GM19438 (cell line): ENCODE measurements around the gene ALDH5A1.

Source experiments
- ATAC-seq: cut with Tn5 transposase; IDR thresholded peaks from one replicate; pipeline ENCODE4 v1.9.1; 2021; ENCODE audit warnings: low read depth; ENCODE audit not compliant: unreplicated experiment

ALDH5A1 gene

DNA sequence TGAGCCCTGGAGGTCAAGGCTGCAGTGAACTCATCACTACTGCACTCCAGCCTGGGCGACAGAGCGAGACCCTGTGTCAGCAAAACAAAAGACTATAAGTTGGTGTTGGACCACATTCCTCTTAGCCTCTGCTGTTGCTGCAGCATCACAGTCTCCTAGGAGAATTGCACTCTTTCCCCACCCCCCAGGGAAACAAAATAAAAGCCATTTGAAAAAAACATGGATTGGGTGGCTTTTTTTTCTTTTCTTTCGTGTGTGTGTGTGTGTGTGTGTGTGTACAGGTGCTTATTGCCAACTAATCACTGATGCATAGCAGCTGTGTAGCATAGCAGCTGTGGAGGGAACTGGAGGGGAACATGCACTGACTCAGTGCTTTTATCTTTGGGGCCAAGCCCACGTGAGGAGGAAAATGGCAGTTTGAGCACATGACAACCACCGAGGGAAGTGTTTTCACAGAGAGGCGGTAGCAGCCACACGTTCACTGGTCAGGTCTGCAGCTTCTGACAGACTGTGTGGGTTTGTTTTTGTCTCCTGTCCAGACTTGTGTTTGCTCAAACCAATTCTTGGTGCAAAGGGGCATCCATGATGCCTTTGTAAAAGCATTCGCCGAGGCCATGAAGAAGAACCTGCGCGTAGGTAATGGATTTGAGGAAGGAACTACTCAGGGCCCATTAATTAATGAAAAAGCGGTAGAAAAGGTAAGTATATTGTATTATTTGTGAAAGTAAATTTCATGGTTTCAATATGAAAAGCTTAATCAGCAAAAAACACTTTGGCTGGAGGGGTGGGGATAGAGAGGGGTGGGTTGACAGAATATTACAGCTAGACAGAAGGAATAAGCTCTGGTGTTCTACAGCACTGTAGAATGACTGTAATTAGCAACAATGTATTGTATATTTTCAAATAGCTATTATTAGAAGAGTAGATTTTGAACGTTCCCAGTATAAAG lies 27.7 kb downstream of the ALDH5A1 start:
- ATAC-seq = no peak

- ATAC-seq = no peak
These were observed 29.6 kb downstream of the ALDH5A1 start for GRCh38 chr6:24524329-24524728.

- no peak for ATAC-seq
These were observed 30.0 kb downstream of the ALDH5A1 start for GRCh38 chr6:24524805-24525204.

GRCh38 chr6:24529985-24530384 lies 35.2 kb downstream of the ALDH5A1 start:
- no peak for ATAC-seq

GRCh38 chr6:24534329-24534728 lies 39.6 kb downstream of the ALDH5A1 start:
- no peak for ATAC-seq

DNA sequence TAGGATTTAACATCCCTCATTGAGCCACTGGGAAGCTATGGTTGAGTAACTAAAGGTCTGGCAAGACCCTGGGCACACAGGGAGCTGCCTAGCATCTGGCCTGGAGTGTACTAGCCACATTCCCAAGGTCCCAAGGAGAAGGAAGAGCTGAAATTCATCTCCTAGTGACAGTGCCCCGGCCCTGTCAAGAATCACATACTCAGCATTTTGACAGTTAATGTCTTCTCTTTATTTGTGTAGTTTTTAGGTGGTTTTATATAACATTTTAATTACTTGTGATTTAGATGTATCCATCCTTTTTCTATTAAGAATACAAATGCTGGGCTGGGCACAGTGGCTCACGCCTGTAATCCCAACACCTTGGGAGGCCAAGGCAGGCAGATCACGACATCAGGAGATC lies 40.4 kb downstream of the ALDH5A1 start:
- no peak for ATAC-seq

DNA sequence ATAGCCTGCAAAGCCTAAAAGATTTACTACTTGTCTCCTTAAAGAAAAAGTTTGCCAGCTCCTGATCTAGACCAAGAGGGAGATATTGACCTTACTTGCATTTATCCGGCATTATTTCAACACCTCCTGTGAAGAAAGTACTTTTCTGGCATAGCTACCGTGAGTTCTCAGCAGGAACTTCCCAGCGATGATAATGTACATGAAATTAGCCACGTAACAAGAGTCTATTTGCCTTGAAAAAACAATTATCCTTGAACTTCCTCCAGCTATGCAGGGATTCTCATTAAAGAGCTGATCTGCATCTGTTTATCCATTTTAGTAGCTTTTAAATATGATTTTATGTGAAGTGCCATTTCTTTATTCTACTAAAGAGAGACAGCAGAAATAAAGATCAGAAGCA lies 41.7 kb downstream of the ALDH5A1 start:
- ATAC-seq = no peak

DNA sequence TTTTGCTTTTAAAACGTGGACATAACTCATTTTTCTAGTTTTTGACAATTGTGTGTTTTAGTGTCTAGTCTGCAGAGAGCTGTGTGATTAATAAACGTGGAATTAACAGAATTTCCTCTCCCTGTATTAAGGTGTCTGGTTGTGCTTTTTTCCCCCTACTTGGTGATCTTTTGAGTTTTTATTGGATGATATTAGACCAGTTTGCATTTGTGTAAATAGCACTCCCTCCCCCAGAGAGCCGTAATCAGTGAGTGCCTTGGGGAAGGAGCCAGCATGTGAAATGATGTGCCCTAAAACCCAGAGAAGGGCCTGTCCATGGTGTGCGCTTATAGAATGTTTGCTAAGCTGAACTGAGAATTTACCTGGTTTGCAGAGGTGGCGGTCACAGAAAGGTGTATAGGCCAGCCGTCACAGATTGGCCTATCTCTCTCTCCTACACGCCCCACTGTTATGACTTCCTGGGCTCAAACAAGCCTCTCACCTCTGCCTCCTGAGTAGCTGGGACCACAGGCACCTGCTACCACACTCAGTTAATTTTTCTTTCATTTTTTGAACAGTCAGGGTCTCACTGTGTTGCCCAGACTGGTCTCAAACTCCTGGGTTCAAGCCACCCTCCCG lies 42.4 kb downstream of the ALDH5A1 start:
- ATAC-seq = no peak

DNA sequence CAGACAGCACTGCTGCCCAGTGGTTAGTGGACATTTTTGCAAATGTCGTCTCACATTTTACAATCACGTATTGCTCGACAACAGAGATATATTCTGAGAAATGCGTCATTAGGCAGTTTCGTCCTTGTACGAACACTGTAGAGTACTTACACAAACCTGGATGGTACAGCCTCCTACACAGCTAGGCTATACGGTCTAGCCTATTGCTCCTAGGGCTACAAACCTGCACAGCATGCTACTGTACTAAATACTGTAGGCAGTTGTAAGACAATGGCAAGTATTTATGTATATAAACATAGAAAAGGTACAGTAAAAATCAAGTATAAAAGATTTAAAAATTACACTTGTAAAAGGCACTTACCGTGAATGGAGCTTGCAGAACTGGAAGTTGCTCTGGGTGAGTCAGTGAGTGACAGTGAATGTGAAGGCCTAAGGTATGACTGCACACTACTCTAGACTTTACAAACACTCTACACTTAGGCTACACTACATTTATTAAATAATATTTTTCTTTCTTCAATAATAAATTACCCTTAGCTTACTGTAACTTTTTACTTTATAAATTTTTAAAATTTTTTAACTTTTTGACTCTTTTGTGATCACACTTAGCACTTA lies 43.1 kb downstream of the ALDH5A1 start:
- no peak for ATAC-seq

DNA sequence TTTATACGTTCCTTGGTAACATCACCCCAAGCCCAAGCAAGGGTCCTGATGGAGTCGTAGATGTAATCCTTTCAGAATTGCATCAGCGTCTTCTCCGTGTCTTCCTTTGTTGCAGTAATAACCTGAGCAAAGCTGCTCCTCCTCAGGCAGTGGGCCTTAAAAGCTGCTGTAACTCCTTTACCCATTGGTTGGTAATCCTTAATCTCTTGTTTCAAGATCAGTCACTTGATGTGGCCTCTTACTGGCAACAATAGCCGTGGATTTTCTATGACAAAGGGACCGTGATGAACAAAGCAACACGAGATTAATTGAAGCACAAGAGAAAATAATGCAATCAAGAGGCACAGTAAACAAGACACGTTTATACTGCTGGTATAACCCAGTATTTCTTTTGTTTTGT lies 44.6 kb downstream of the ALDH5A1 start:
- no peak for ATAC-seq

- no peak for ATAC-seq
These were observed 45.4 kb downstream of the ALDH5A1 start for GRCh38 chr6:24540197-24540596.

- no peak for ATAC-seq
These were observed 48.9 kb downstream of the ALDH5A1 start for GRCh38 chr6:24543683-24544082.

DNA sequence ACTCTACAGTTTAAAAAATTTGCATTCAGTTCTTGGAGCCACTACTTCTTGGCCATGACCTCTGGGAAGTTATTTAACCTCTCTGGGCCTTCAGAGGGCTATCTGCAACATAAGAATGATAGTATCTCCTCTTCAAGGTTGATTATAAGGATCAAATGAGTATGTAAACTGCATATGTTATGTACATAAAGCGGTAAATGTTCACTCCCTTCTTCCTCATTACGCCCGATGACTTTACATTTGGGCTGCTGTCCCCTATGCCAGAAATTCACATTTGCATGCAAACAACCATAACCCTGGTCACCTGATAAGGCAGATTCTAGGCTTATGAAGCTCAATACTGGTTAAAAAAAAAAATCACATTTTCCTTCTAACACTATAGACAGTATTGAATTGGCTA lies 50.4 kb downstream of the ALDH5A1 start:
- no peak for ATAC-seq

DNA sequence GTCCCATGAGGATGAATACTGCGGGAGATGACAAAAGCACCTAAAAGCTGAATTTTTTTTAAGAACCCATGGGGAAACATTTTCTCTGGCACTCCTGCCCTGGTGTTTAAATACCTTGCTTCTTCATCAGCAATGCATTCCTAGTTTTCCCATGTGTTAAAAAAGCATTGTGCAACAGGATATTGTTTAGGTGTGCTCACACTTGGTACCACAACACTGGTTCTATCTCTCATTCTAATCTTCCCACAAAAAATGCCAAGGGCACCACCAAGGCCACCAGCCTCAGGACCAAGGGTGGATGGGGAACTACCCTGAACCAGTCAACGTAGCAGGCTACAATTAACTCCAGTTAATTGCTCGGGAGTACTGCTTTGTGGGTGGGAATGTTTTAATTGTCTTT lies 50.9 kb downstream of the ALDH5A1 start:
- ATAC-seq = no peak

DNA sequence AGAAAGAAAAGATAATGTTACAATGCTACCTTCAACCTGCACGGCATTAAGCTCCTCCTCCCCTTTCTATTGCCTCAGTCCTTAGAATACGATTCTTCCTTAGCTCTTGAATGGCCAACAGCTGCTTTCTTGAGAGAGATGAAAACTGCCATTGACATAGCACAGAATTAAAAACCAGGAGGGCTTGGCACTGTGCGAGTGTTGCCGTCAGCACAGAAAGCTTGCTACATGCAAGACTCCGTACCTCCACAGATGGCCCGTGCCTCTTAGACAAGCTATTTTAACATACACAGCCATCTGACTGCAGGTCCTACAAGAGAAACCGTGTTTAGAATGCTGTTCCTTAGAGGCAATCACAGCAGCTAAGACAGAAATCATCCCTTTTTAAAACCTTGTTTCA lies 51.7 kb downstream of the ALDH5A1 start:
- no peak for ATAC-seq

- no peak for ATAC-seq
These were observed 52.5 kb downstream of the ALDH5A1 start for GRCh38 chr6:24547243-24547642.

- no peak for ATAC-seq
These were observed 54.4 kb downstream of the ALDH5A1 start for GRCh38 chr6:24549158-24549557.

DNA sequence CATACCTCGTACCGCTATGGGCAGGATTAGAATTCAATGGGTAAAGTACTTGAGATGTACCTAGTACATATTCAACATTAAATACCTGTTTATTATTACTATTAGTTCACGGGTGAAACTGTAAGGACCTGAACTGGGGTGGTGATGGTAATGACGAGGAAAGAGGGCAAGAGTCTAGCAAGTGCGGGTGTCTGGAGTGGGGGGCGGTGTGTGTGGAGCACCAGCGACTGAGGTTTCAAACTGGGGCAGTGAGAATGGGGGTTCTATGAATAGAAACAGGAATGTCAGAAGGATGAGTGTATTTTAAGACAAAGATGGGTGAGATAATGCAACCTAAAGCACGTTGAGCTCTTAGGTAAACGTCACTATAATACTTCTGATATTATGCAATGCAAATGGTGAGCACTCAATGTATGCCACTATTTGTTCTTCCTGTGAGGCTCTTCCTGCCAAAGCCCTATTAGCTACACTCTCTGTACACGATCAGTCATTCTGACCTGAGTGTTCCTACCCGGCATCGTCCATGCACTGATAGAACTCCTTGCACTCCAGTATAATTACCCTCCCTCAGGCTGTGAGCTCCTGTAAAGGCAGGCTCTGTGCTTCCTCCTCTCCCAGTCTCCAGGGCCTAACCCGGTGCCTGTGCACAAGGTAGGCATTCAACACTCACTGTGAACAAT lies 55.0 kb downstream of the ALDH5A1 start:
- ATAC-seq = no peak

DNA sequence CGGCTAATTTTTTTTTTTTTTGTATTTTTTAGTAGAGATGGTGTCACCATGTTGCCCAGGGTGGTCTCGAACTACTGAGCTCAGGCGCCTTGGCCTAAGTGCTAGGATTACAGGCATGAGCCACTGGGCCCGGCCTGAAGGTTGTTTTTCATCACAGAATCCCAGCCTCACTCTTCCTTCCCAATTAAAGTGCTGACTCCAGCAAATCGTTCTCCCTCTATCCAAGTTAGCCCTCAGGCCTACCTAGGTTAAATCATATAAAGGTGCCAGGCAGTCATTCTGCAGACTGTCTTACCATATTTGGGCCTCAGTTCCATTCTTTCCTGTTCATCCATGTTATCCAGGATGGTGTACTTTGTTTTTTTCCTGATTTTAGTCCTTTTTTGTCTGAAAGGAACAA lies 56.4 kb downstream of the ALDH5A1 start:
- ATAC-seq = no peak

- no peak for ATAC-seq
These were observed 59.7 kb downstream of the ALDH5A1 start for GRCh38 chr6:24554474-24554873.

GRCh38 chr6:24558516-24558915 lies 63.7 kb downstream of the ALDH5A1 start:
- ATAC-seq = no peak
